Left hindlimb (tissue), 1 donor: ENCODE measurements around the gene CTAG1B.
A peak's percentile ranks its signal among the peaks of the same experiment; 100 is the strongest.
"Not testable (repeated sequence)": the region's sequence is repeated elsewhere in the genome, so short reads cannot be mapped to it uniquely, and the experiment has no call there.

Experiments used
- DNase-seq: peaks from one replicate; pipeline ENCODE4 v3.0.0-alpha.2; 2018

The CTAG1B gene

DNA sequence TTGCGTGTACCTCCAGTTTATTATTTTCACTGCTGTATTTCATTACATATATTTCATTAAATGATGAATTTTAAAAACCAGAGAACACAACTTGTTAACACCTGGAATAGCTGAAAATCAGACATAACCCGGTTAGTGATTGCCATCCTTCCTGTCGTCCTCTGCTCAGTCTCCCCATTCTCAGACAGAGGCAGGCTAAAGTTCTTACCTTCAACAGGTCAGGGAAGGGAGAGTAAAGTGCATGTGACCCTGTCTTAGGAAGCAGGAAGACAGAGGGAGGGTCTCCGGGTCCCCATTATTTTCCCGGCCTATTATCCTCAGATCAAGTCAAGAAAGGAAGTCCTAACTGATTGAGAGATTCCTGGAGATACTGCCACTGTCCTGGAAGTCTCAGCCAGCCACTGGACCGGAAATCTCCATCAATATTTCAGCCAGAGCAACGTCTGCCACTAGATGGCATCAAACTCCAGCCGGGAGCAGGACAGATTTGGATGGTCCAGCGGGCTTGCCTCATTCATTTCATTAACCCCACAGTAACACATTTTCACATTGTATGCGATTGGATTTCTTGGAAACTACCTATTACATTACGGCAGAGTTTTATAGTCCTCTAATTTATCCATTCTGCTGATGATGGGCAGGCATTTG lies 1.8 kb upstream of the CTAG1B start:
- DNase-seq = not testable (repeated sequence)

DNA sequence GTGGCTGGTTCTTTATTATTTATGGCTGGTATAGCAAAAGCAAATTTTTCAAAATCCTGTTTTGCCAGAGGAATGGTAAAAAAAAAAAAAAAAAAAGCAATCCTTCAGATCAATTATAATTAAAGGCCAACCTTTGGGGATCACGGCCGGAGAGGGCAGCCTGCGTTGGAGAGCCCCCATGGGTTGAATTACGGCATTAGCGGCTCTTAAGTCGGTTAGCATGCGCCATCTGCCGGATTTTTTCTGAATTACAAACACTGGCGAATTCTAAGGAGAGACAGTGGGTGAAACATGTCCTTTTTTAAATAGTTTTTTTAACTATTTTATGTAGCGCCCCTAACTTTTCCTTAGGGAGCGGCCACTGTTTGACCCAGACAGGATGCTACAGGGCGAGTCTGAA lies 5.5 kb downstream of the CTAG1B start:
- DNase-seq = not testable (repeated sequence)

DNA sequence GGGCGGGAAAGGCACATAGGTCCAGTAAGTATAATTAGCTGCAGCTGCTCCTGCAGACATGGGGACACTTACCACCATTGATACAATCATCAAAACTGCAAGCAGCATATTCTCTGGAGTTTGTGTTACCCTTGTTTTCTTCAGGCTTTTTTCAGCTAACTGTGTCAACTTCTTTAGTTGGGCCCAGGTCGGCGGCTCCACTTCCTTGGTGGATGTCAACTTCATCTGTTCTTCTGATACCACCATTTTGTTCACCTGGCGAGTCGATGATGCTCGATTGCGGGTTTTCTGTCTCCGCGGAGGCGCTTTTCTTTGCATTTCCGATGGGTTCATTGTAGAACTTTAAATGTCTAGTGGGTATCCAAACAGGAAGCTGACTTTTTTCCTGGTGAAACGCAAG lies 7.9 kb downstream of the CTAG1B start:
- DNase-seq = not testable (repeated sequence)

DNA sequence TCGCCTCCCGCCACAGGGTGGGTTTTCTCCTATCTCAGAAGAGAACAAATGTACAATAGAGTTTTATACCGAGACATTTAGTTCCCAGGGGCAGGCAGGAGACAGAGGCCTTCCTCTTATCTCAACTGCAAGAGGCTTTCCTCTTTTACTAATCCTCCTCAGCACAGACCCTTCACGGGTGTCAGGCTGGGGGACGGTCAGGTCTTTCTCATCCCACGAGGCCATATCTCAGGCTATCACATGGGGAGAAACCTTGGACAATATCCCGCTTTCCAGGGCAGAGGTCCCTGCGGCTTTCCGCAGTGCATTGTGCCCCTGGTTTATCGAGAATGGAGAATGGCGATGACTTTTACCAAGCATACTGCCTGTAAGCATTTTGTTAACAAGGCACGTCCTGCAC lies 10.3 kb downstream of the CTAG1B start:
- DNase-seq = not testable (repeated sequence)

DNA sequence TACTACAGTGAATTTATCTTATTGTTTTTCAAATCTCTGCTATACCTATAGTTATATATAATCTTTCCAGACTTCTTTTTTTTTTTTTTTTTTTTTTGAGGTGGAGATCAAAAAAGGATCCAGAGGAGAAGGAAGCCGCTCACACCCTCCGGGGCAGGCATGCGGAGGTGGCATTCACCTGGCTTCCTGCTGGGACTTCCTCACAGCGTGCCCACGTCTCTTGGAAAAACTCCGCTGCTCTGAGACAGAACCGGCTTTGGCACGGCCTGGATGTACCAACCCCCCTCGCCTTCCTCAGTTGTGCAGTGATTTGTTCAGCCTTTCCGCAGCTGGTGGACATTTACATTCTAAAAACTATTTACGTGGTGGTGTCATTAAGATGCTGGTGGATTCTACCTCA lies 11.1 kb downstream of the CTAG1B start:
- not testable (repeated sequence) for DNase-seq

DNA sequence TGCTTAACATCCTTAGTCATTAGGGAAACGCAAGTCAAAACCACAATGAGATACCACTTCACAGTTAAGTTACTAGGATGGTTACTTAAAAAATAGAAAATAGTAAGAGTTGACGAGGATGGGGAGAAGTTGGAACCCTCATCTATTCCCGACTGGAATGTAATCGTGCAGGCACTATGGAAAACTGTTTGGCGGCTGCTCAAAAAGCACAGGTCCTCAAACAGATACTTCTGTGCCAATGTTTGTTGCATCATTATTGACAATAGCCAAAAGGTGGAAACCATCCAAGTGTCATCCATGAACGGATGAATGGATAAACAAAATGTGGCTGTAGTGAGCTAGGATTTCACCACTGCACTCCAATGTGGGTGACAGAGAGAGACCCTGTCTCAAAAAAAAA lies 11.7 kb downstream of the CTAG1B start:
- DNase-seq = no peak

DNA sequence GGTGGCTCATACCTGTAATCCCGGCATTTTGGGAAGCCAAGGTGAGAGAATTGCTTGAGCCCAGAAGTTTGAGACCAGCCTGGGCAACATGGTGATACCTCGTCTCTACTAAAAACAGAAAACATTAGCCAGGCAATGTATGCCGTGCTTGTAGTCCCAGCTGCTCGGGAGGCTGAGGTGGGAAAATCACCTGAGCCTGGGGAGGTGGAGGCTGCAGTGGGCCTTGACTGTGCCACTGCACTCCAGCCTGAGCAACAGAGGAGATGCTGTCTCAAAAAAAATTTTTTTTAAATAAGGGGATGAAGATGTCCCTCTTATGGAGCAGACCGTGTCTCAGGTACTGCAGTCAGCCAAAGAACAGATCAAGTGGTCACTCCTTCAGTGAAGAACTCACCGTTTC lies 13.5 kb downstream of the CTAG1B start:
- DNase-seq = no peak

DNA sequence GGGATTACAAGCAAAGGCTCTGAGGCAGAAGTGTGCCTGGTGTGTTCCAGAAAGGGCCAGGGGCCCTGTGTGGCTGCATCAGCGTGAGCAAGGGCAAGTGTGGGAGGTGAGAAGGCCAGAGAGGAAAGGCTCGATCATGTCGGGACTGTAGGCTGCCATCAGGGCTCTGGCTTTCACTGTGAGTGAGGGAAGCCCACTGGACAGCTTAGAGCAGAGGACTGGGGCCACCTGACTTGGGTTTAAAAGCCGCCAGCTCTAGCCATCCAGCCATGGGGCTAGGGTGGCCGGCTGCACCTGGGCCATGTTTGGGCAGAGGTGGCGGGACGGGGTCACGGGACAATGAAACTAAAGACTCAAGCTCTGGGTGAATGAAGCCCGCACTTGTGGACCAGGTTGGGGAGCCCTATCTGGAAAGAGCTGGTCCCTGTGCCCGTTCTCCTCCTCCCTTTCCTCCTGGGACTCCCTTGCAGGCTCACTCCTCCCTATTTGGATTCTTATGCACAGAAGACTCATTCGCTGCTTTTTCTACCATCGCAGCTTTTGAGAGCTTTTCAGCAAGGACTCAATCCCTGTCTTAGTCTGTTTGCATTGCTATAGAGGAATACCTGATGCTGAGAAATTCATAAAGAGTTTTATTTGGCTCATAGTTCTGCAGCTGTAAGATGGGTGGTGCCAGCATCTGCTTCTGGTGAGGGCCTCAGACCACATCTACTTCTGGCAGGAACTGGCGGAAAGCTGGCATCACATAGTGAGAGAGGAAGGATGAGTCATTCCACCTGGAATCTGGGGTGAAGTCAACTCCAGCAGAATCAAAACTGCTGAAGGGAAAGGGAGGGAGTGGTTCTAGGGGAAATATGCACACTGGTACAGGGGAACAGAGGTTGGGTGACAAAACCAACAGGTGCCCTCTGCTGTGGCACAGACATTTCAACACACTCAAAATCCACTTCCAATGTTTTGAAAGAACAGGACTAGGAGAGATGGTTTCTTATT lies 15.3 kb downstream of the CTAG1B start:
- peak; percentile 48 for DNase-seq

DNA sequence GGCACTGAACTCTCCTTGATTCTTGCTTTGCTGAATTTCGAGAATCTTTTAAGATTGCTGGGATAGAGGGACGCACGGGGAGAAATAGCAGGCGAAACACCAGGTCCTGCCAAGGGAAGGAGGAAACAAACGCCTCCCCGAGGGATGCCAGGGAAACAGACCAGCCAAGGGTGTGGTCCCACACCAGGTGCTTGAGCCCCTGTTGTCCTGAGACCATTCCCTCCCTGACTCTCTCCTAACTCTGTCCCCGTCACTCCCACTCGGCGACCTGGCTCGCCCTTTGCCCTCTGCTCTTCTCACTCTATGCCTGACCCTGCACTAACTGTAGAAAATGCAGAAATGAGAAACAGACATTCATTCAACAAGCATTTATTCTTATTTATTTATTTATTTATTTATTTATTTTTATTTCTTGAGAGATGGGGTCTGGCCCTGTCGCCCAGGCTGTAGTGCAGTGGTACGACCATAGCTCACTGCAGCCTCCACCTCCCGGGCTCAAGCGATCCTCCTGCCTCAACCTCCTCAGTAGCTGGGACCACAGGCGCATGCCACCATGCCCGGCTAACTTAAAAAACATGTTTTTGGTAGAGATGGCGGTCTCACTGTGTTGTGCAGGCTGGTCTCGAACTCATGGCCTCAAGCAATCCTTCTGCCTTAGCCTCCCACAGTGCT lies 16.2 kb downstream of the CTAG1B start:
- DNase-seq = peak; percentile 19

DNA sequence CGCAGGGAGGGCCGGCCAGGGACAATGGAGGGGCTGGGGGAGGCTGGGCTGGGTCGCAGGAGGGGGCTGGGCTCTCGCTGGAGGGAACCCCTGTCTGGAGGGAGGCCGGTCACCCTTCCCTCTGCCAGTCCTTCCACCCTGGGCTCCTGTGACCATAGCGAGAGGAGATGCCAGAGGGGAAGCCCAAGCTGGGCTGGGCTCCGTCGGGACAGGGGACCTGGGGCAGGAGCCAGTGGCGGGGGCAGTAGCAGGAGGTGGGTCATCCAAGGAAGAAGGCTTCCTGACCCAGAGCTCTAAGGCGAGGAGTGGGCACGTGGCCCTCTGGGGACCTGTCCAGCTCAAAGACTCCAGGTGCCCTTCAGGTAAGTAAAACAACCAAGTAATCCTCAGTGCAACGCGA lies 16.9 kb downstream of the CTAG1B start:
- DNase-seq = no peak

DNA sequence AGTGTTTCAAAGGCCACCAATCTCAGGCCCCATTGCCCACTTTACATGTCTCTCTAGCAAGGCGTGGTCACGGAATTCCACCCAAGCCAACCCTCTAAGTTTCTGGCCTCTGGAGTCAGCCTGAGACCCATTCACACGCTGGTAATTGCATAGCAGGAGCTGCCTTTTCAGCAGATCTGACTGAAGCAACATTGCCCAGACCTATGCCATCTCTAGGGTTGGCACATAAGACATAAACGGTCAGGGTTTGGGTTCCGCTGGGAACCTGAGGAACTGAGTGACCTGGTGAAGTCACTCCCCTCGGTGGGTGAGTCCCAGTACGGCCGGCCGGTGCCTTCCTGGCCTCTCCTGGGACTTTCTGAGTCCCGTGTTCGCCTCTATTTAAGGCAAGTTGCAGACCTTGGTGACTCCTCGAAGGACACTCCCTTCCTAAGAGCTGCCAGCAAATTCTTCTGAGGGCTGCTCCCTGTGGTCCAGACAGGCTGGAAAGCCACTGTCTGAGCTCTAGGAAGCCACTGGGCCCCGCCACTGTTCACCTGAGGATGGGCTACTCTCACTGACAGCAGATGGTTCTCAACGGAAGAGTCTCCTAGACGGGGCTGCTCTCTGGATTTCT lies 18.2 kb downstream of the CTAG1B start:
- peak; percentile 25 for DNase-seq

DNA sequence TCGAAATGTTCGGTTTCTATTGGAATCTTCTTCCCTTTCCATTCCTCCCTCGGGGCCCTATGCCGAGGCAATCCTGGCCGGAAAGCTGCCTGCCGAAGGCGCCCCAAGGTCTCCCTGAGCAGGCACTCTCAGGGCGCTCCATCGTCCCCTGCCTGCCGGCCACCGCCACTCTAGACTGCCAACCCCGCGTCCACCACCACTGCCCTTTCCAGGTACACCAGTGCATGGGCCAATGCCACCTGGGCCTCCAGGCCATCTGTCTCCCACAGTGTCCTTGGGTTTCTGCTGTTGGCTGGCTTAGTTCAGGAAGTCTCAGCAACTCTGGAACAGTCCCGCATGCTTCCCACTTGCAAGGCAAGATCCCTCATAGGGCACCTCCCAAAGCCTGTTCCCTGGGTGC lies 19.6 kb downstream of the CTAG1B start:
- DNase-seq = no peak

DNA sequence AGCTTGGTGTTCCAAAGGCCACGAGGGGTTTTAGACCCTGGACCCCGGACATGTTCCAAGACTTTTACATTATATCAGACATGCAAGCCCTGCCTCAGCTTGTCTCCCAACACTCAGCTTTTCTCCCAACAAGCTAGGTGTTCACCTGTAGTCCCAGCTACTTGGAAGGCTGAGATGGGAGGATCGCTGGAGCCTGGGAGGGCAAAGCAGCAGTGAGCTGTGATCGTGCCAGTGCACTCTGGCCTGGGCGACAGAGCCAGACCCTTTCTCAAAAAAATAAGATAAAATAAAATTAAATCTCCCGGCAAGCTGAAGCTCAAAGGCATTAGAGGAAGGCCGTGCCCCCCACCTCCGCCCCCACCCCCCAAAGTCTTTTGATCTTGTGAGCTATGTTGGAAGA lies 20.4 kb downstream of the CTAG1B start:
- no peak for DNase-seq

DNA sequence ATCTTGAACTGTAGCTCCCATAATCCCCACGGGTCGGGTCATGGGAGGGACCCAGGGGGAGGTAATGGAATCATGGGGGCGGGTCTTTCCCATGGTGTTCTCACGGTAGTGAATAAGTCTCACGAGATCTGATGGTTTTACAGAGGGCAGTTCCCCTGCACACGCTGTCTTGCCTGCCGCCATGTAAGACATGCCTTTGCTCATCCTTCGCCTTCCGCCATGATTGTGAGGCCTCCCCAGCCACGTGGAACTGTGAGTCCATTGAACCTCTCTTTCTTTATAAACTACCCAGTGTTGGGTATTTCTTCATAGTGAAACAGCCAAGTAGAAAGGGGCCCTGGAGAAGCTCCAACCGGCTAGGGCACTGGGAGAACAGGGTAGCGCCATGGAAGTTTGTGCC lies 21.9 kb downstream of the CTAG1B start:
- no peak for DNase-seq

DNA sequence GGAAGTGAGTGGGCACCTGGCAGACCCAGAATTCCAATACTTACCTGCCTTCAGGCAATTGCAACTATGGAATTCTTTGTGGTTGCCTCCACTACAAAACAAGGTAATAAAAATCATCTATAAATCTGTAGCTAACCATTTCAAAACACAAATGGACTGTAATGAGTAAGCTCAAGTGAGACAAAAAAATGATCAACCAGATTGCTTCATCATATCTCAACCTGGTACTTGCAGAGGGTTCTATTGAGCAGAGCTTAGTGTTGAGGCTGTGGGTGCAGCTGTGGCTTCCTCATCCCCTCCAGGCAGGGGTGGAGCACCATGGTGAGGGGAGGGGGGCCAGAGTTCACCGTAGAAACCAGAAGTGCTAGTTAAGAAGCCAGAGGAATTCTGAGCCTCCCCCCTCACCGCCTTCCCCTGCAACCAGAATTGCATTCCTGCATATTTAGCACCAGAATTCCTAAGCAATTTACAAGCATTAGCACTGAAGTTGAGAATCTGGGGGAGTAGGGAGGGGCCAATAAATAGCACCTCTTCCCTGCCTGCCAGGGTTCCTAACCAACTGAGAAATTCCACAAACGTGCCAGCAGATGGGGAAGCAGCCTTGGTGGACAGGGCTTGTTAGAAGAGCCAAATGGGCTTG lies 22.7 kb downstream of the CTAG1B start:
- DNase-seq = peak; percentile 23

DNA sequence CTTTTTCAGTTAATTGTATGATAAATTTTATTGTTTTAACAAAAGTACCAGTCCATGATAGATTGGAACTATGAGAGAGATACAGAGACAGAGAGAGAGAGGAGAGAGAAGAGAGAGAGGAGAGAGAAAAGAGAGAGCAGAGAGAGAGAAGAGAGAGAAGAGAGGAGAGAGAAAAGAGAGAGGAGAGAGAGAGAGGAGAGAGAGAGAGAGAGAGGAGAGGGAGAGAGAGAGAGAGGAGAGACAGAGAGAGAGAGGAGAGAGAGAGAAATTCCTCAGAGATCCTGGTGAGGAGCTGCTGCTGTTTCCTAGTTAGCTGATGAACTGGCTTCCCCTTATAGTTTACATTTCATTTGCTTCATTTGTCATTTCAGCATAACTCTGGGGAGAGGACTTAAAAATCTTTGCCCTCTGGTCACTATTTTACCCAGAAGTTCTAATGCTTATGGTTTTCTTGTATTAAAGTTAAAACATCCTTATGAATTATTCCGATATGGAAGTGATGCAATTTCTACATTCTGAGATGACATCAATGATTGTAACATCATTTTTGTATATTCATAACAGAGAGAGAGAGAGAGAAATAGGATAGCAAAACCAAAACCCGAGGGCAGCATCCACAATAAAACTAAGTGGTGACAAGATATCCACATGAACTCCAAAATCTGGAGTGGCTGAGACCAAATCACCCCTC lies 23.4 kb downstream of the CTAG1B start:
- DNase-seq = no peak

DNA sequence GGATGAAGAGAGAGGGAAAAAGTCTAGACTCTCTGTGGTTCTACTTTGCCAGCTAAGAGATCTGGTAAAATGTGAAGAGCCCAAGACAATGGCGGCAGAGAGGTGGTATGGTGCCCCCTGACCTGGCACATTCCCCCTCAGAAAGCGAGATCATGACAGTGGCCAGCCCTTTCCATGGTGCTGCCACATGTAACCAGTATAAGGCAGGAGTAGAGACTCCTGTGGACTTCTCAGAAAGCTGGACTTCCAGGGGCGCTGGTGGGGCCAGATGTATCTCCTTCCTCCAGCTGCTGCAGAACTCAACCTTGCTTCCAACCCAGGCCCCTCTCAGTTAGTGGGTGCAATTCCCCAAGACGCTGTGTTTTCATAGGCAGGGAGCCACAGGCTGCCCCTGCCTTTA lies 24.6 kb downstream of the CTAG1B start:
- no peak for DNase-seq

DNA sequence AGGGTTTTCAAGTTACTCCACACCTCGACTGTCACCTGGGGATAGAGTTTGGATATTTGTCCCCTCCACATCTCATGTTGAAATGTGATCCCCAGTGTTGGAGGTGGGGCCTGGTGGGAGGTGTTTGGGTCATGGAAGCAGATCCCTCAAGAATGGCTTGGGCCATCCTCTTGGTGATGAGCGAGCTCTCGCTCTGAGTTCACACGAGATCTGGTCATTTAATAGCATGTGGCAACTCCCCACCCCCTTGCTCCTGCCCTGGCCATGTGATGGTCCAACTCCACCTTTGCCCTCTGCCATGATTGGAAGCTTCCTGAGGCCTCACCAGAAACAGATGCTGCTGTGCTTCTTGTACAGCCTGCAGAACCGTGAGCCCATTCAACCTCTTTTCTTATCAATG lies 25.9 kb downstream of the CTAG1B start:
- DNase-seq = no peak

DNA sequence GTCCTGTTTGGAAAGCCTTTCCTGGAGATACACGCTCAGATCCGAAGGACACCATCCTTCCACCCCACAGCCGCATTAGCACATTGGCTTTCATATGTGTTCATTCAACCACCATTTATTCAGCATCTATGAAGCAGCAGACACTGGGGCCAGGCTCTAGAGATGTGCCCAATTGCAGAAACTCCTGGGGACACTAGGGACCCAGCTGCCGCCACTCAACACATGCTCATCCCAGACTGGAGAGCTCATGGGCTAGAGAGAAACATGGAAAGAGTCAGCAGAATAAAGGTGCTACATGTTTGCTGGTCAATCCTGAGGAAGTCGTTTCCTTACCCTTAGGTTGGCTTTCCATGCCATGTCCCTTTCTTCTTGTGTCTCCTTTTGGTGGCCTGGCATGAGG lies 26.6 kb downstream of the CTAG1B start:
- DNase-seq = no peak

DNA sequence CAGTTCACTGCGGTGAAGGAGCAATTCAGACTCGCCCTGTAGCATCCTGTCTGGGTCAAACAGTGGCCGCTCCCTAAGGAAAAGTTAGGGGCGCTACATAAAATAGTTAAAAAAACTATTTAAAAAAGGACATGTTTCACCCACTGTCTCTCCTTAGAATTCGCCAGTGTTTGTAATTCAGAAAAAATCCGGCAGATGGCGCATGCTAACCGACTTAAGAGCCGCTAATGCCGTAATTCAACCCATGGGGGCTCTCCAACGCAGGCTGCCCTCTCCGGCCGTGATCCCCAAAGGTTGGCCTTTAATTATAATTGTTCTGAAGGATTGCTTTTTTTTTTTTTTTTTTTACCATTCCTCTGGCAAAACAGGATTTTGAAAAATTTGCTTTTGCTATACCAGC lies 28.7 kb downstream of the CTAG1B start:
- not testable (repeated sequence) for DNase-seq

DNA sequence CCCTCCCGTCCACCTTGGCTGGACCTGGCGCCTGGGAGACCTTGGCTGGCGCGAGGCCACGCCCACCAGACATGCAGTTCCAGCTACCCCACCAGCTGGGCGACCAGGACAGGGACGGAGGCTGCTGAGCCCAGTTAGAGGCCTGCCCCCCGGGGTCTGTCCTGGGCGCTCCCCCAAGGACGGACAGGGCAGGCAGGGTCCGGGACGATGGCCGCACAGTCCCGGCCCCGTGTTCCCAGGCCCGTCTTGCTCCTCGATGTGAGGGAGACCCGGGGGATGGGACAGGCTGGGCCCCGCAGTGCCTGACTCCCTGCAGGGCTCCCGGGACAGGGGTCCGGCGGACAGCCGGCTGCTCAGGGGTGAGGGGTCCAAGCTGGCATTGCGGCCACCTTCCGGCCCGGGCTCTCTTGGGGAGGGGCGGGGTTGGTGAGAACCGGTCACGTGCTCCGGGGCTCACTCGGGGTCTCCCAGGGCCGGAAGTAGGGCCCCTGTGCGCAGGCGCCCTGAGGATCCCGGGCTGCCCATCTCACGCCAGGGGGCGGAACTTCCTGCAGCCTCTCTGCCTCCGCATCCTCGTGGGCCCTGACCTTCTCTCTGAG lies 34.4 kb downstream of the CTAG1B start, which contains the start of gene CTAG1A:
Gene CTAG1A, plus strand, starts transcription at position 549 of the 599 bp plus-strand sequence. CDS start 74 bp downstream, outside the sequence.
- not testable (repeated sequence) for DNase-seq
